Measurements from ENCODE around the gene HYAL1. TPM values are rescaled to one million over a fixed set of nuclear protein-coding genes. Genes with fewer than 3 reads are reported as not detected.

HYAL1 gene
- total RNA-seq, 1 donor from 2014 or later = 3.0 TPM

DNA sequence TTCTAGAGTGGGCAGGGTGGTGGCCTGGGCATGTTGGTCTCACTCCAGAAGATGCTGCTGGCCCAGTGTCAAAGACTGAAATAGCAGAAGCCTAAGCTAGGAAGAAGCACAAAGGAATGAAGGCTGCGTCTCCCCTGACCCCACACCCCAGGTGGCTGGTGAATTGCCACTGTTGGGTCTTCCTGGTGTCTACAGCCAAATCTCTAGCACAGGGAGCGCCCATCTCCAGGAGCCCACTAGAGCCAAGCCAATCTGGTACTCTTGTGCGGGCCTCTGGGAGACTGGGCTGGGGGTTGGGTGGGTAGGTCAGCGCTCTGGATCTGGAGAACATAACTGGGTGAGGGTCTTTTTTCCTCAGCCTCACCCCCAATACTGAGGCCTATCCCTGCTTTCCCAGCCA is 23.8 kb upstream of the HYAL1 start:
- peaks cover 12% of the 10 kb centered on the region for H4K20me1 ChIP-seq (ENCODE audit: low read depth)
- peaks cover 17% of the 10 kb centered on the region for H3K79me2 ChIP-seq (ENCODE audit: low read depth)
- H3K36me3 ChIP-seq = no peaks in the 10 kb centered on the region
- peaks cover 6% of the 10 kb centered on the region for H3K27me3 Mint-ChIP-seq (ENCODE audit: insufficient read depth, low read depth)
- peaks cover 35% of the 10 kb centered on the region for H3K4me1 Mint-ChIP-seq
- H2AFZ ChIP-seq (replicated peaks) = no peak overlapping the region
- peaks cover 18% of the 10 kb centered on the region for H3K4me1 ChIP-seq
- H3K4me3 Mint-ChIP-seq = peak overlapping the region; percentile 95
- H3K9me3 Mint-ChIP-seq = no peaks in the 10 kb centered on the region
- H3K9me3 ChIP-seq (ENCODE audit: low read depth) = no peaks in the 10 kb centered on the region
- H3K4me2 ChIP-seq = peak overlapping the region; percentile 96
- peaks cover 2% of the 10 kb centered on the region for H3K36me3 Mint-ChIP-seq
- peak overlapping the region; percentile 78 for H3K9ac ChIP-seq
- H3K27ac Mint-ChIP-seq = no peak overlapping the region
- DNase-seq (ENCODE audit: low spot score) = no peak
- H3K4me3 ChIP-seq = peak overlapping the region; percentile 82
- no peak overlapping the region for H3K27ac ChIP-seq
- H3F3A ChIP-seq (ENCODE audit: low read depth) = peaks cover 38% of the 10 kb centered on the region
- H3K27me3 ChIP-seq = no peaks in the 10 kb centered on the region
- TF ChIP-seq, protein P1, sequence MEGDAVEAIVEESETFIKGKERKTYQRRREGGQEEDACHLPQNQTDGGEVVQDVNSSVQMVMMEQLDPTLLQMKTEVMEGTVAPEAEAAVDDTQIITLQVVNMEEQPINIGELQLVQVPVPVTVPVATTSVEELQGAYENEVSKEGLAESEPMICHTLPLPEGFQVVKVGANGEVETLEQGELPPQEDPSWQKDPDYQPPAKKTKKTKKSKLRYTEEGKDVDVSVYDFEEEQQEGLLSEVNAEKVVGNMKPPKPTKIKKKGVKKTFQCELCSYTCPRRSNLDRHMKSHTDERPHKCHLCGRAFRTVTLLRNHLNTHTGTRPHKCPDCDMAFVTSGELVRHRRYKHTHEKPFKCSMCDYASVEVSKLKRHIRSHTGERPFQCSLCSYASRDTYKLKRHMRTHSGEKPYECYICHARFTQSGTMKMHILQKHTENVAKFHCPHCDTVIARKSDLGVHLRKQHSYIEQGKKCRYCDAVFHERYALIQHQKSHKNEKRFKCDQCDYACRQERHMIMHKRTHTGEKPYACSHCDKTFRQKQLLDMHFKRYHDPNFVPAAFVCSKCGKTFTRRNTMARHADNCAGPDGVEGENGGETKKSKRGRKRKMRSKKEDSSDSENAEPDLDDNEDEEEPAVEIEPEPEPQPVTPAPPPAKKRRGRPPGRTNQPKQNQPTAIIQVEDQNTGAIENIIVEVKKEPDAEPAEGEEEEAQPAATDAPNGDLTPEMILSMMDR (IDR thresholded peaks at IDR 0.05) = no peak
- TF ChIP-seq EZH2 (IDR thresholded peaks at IDR 0.05) = no peak
- no peak for TF ChIP-seq EZH2phosphoT487 (IDR thresholded peaks at IDR 0.05)

DNA sequence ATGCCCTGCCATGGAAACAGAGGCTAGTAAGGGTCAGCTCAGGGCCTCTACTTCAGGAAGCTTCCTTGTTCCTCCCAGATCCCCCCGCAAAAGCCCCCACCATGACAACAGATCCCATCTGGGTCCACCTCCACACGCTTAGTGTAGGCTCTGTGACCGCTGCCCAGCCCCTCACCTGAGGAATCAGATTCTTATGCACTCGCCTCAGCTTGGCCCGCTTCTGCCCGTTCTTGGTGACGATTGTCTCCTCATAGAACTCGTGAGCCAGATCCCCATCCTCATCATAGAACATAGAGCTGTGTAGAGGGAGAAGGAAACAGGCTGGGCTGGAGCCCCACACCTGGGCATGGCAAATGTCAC is 22.8 kb upstream of the HYAL1 start:
- TF ChIP-seq, protein P1 (IDR thresholded peaks at IDR 0.05) = no peak
- TF ChIP-seq EZH2phosphoT487 (IDR thresholded peaks at IDR 0.05) (no peak), EZH2 (IDR thresholded peaks at IDR 0.05) (no peak)

DNA sequence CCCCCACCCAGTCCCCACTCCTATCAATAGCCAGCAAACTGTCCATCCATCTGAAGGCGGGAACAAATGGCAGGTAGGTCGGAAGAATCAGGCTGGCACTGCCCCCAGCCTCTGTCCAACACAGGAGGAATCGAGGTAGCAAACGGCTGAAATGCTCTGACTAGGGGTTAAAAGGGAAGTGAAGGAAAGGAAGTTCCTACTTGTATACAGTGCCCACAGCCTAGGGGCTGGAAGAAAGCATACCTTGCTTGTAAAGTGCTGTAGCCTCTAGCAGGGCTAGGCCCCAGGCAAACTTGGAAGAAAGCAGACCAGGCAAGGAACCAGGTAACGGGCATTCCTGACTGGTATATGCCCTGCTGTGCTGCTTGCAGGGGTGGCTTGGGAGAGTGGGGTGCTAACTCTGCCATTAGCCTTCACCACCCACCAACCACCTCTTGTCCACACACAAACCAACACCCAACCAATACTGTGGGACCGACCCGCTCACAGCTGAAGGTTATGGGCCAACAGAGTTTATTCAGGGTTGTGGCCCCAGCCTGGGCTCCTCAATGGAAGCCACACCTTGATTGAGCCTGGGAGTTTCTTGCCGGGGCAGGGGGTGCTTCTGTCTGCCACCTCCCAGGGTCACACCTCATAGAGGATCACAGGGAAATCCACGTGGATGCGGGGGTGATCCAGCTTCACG is 22.3 kb upstream of the HYAL1 start:
- H3K4me1 Mint-ChIP-seq = peaks cover 36% of the 10 kb centered on the region

More for the DNA sequence above, 22.8 kb upstream of the HYAL1 start:
- H3K27ac ChIP-seq = no peak overlapping the region
- Mint-ChIP-seq H3K27me3 (ENCODE audit: insufficient read depth, low read depth) (peaks cover 5% of the 10 kb centered on the region), H3K36me3 (peaks cover 1% of the 10 kb centered on the region), H3K4me1 (peaks cover 35% of the 10 kb centered on the region), H3K27ac (no peak overlapping the region), H3K4me3 (peak overlapping the region; percentile 95), H3K9me3 (no peaks in the 10 kb centered on the region)
- H4K20me1 ChIP-seq (ENCODE audit: low read depth) = peaks cover 12% of the 10 kb centered on the region
- H3K4me2 ChIP-seq = no peak overlapping the region
- no peak for DNase-seq (ENCODE audit: low spot score)
- no peaks in the 10 kb centered on the region for H3K9me3 ChIP-seq (ENCODE audit: low read depth)
- H3K27me3 ChIP-seq = no peaks in the 10 kb centered on the region
- no peaks in the 10 kb centered on the region for H3K36me3 ChIP-seq
- no peak overlapping the region for H3K4me3 ChIP-seq
- H3F3A ChIP-seq (ENCODE audit: low read depth) = peaks cover 42% of the 10 kb centered on the region
- peaks cover 17% of the 10 kb centered on the region for H3K79me2 ChIP-seq (ENCODE audit: low read depth)
- H3K4me1 ChIP-seq = peaks cover 20% of the 10 kb centered on the region
- no peak overlapping the region for H3K9ac ChIP-seq
- H2AFZ ChIP-seq (replicated peaks) = no peak overlapping the region

More for the DNA sequence above, 22.3 kb upstream of the HYAL1 start:
- Histone ChIP-seq H2AFZ (replicated peaks) (no peak overlapping the region), H3K36me3 (no peaks in the 10 kb centered on the region), H3K27ac (no peak overlapping the region), H3K27me3 (no peaks in the 10 kb centered on the region), H3K9me3 (ENCODE audit: low read depth) (no peaks in the 10 kb centered on the region), H3K4me3 (no peak overlapping the region), H3K9ac (no peak overlapping the region), H3F3A (ENCODE audit: low read depth) (peaks cover 44% of the 10 kb centered on the region), H3K4me2 (no peak overlapping the region), H3K79me2 (ENCODE audit: low read depth) (peaks cover 19% of the 10 kb centered on the region), H3K4me1 (peaks cover 20% of the 10 kb centered on the region), H4K20me1 (ENCODE audit: low read depth) (peaks cover 14% of the 10 kb centered on the region)
- no peak for DNase-seq (ENCODE audit: low spot score)
- no peak overlapping the region for H3K27ac Mint-ChIP-seq
- H3K27me3 Mint-ChIP-seq (ENCODE audit: insufficient read depth, low read depth) = peaks cover 4% of the 10 kb centered on the region
- peak overlapping the region; percentile 95 for H3K4me3 Mint-ChIP-seq
- no peaks in the 10 kb centered on the region for H3K9me3 Mint-ChIP-seq
- no peak for TF ChIP-seq EZH2 (IDR thresholded peaks at IDR 0.05)
- TF ChIP-seq, protein P1 (IDR thresholded peaks at IDR 0.05) = no peak
- no peak for TF ChIP-seq EZH2phosphoT487 (IDR thresholded peaks at IDR 0.05)
- no peaks in the 10 kb centered on the region for H3K36me3 Mint-ChIP-seq
